SK-N-SH treated with all-trans-retinoic acid at 6 μM for 48 hours (cell line): ENCODE results near the gene ABCB10.

Experiments
- ATAC-seq: fragments of 200-7000 bp; cut with Tn5 transposase; 3 replicates; pipeline ENCODE4 v1.9.1; 2020; ENCODE audit warnings: mild to moderate bottlenecking, moderate library complexity
- ARNTL ChIP-seq: fragments of 450-650 bp; formaldehyde crosslinking; IDR thresholded peaks from 2 replicates; pipeline ENCODE4 v1.5.0; 2020; ENCODE audit warnings: low read depth, mild to moderate bottlenecking, moderate library complexity, borderline replicate concordance
- BACH2 ChIP-seq: fragments of 250-450 bp; sonication (Bioruptor Pico); IDR thresholded peaks from 2 replicates; pipeline ENCODE4 v1.9.0; 2021; ENCODE audit warnings: mild to moderate bottlenecking, borderline replicate concordance
- CSRNP3 ChIP-seq: fragments of 250-450 bp; sonication (Bioruptor Pico); IDR thresholded peaks from 2 replicates; pipeline ENCODE4 v1.5.1; 2021; ENCODE audit warnings: mild to moderate bottlenecking, moderate library complexity
- ESRRG ChIP-seq: fragments of 250-450 bp; sonication (Bioruptor Pico); IDR thresholded peaks from 2 replicates; pipeline ENCODE4 v1.6.1; 2021; ENCODE audit warnings: mild to moderate bottlenecking
- GLIS3 ChIP-seq: fragments of 250-450 bp; sonication (Bioruptor Pico); IDR thresholded peaks from 2 replicates; pipeline ENCODE4 v1.5.0; 2020; ENCODE audit warnings: mild to moderate bottlenecking, moderate library complexity
- ISL1 ChIP-seq: fragments of 250-450 bp; sonication (Bioruptor Pico); IDR thresholded peaks from 2 replicates; pipeline ENCODE4 v2.1.2; 2022; ENCODE audit warnings: mild to moderate bottlenecking, moderate library complexity
- PATZ1 ChIP-seq: fragments of 250-450 bp; sonication (Bioruptor Pico); IDR thresholded peaks from 2 replicates; pipeline ENCODE4 v1.8.0; 2020; ENCODE audit warnings: mild to moderate bottlenecking, moderate library complexity, borderline replicate concordance
- POU6F1 ChIP-seq: fragments of 250-450 bp; sonication (Bioruptor Pico); IDR thresholded peaks from 2 replicates; pipeline ENCODE4 v1.8.0; 2021; ENCODE audit warnings: low read depth, mild to moderate bottlenecking, moderate library complexity, borderline replicate concordance
- PPARA ChIP-seq: fragments of 250-450 bp; sonication (Bioruptor Pico); IDR thresholded peaks from 2 replicates; pipeline ENCODE4 v1.5.0; 2020; ENCODE audit warnings: mild to moderate bottlenecking, borderline replicate concordance
- RARB ChIP-seq: fragments of 250-450 bp; sonication (Bioruptor Pico); IDR thresholded peaks from 2 replicates; pipeline ENCODE4 v1.8.0; 2021; ENCODE audit warnings: mild to moderate bottlenecking, moderate library complexity
- SNAI2 ChIP-seq: fragments of 250-450 bp; sonication (Bioruptor Pico); IDR thresholded peaks from 2 replicates; pipeline ENCODE4 v1.5.0; 2020; ENCODE audit warnings: mild to moderate bottlenecking, moderate library complexity
- TCF4 ChIP-seq: fragments of 250-450 bp; sonication (Bioruptor Pico); IDR thresholded peaks from 2 replicates; pipeline ENCODE4 v1.8.0; 2021; ENCODE audit warnings: mild to moderate bottlenecking, moderate library complexity, borderline replicate concordance
- TOX ChIP-seq: fragments of 250-450 bp; sonication (Bioruptor Pico); IDR thresholded peaks from 2 replicates; pipeline ENCODE4 v1.8.0; 2021; ENCODE audit warnings: mild to moderate bottlenecking, moderate library complexity, borderline replicate concordance
- TSHZ2 ChIP-seq: fragments of 250-450 bp; sonication (Bioruptor Pico); IDR thresholded peaks from 2 replicates; pipeline ENCODE4 v1.5.0; 2020; ENCODE audit warnings: mild to moderate bottlenecking, moderate library complexity
- ZC3H10 ChIP-seq: fragments of 250-450 bp; sonication (Bioruptor Pico); IDR thresholded peaks from 2 replicates; pipeline ENCODE4 v1.5.1; 2021; ENCODE audit warnings: mild to moderate bottlenecking, moderate library complexity
- ZFP30 ChIP-seq: fragments of 450-650 bp; formaldehyde crosslinking; IDR thresholded peaks from 2 replicates; pipeline ENCODE4 v1.5.0; 2022; ENCODE audit warnings: mild to moderate bottlenecking, moderate library complexity
- ZNF565 ChIP-seq: fragments of 450-650 bp; formaldehyde crosslinking; conservative IDR thresholded peaks from 2 replicates; pipeline ENCODE4 v1.5.0; 2020; ENCODE audit warnings: low read depth, mild to moderate bottlenecking, moderate library complexity
- ZNF8 ChIP-seq: fragments of 450-650 bp; formaldehyde crosslinking; IDR thresholded peaks from 2 replicates; pipeline ENCODE4 v1.5.0; 2020; ENCODE audit warnings: mild to moderate bottlenecking, moderate library complexity

The ABCB10 gene

GRCh38 chr1:229466887-229467286, 91.6 kb downstream of the ABCB10 start:
- no peak for TF ChIP-seq TCF4 (CRISPR knock-in tag)
- TF ChIP-seq BACH2 = no peak
- TF ChIP-seq ZNF8 = no peak
- TF ChIP-seq ZNF565 (CRISPR knock-in tag) = no peak
- TF ChIP-seq RARB (CRISPR knock-in tag) = no peak
- no peak for TF ChIP-seq GLIS3 (CRISPR knock-in tag)
- TF ChIP-seq TSHZ2 = no peak
- no peak for TF ChIP-seq PATZ1
- no peak for TF ChIP-seq ARNTL
- TF ChIP-seq ZFP30 (CRISPR knock-in tag) = no peak
- no peak for TF ChIP-seq ISL1 (CRISPR knock-in tag)
- TF ChIP-seq TOX = no peak
- no peak for TF ChIP-seq ESRRG (CRISPR knock-in tag)
- no peak for TF ChIP-seq ZC3H10
- no peak for TF ChIP-seq CSRNP3
- no peak for TF ChIP-seq POU6F1
- TF ChIP-seq PPARA = no peak
- TF ChIP-seq SNAI2 (CRISPR knock-in tag) = no peak
- TF ChIP-seq, all 23 proteins: peak for 0

More at GRCh38 chr1:229466887-229467286, 91.6 kb downstream of the ABCB10 start:
- ATAC-seq = no peak
